NOMO-1 treated with dmso at 0.1 percent for 144 hours (cell line): ENCODE results near the gene ADARB2.

Experiments
- DNase-seq: peaks from one replicate; lab custom pipeline; 2025; ENCODE audit not compliant: unreplicated experiment; lab: John Stamatoyannopoulos, UW

The ADARB2 gene

GRCh38 chr10:1687190-1687589 is 50.1 kb downstream of the ADARB2 start:
- no peak for DNase-seq

- no peak for DNase-seq
Observed at GRCh38 chr10:1686491-1686749, 50.9 kb downstream of the ADARB2 start.

- DNase-seq = no peak
Observed at GRCh38 chr10:1685699-1686490, 51.4 kb downstream of the ADARB2 start.

- no peak for DNase-seq
Observed at GRCh38 chr10:1684991-1685390, 52.3 kb downstream of the ADARB2 start.

GRCh38 chr10:1683649-1684048 is 53.7 kb downstream of the ADARB2 start:
- no peak for DNase-seq

- no peak for DNase-seq
Observed at GRCh38 chr10:1679821-1680650, 57.3 kb downstream of the ADARB2 start.

- DNase-seq = no peak
Observed at GRCh38 chr10:1678084-1678483, 59.2 kb downstream of the ADARB2 start.

GRCh38 chr10:1677307-1677939 is 59.9 kb downstream of the ADARB2 start:
- DNase-seq = no peak

GRCh38 chr10:1674501-1674900 is 62.8 kb downstream of the ADARB2 start:
- no peak for DNase-seq

- DNase-seq = no peak
Observed at GRCh38 chr10:1673568-1674345, 63.6 kb downstream of the ADARB2 start.

- no peak for DNase-seq
Observed at GRCh38 chr10:1672001-1672781, 65.1 kb downstream of the ADARB2 start.

GRCh38 chr10:1671366-1672000 is 65.8 kb downstream of the ADARB2 start:
- no peak for DNase-seq

GRCh38 chr10:1670541-1671365 is 66.6 kb downstream of the ADARB2 start:
- DNase-seq = no peak

GRCh38 chr10:1669433-1669832 is 67.9 kb downstream of the ADARB2 start:
- DNase-seq = no peak

GRCh38 chr10:1668399-1668798 is 68.9 kb downstream of the ADARB2 start:
- no peak for DNase-seq

- DNase-seq = no peak
Observed at GRCh38 chr10:1667392-1667791, 69.9 kb downstream of the ADARB2 start.

- no peak for DNase-seq
Observed at GRCh38 chr10:1666147-1666546, 71.2 kb downstream of the ADARB2 start.

- DNase-seq = no peak
Observed at GRCh38 chr10:1665681-1666080, 71.6 kb downstream of the ADARB2 start.

- DNase-seq = no peak
Observed at GRCh38 chr10:1665021-1665661, 72.2 kb downstream of the ADARB2 start.
